ENCODE data around the gene CBX5. TPM values are rescaled to one million over a fixed set of nuclear protein-coding genes. Genes with fewer than 3 reads are reported as not detected.
"Not testable (repeated sequence)": the region's sequence is repeated elsewhere in the genome, so short reads cannot be mapped to it uniquely, and the experiment has no call there.

The CBX5 gene
- polyA plus RNA-seq, 1 donor (not counting 4 experiments of a cell fraction or from before 2014, with no cell fraction given) = 25.8 TPM

GRCh38 chr12:54285150-54286041 lies 5.5 kb upstream of the CBX5 start:
- peak overlapping the region; percentile 11 for H3K27ac ChIP-seq (ENCODE audit: control insufficient read depth, insufficient read depth, low read length)
- H3K4me3 ChIP-seq (ENCODE audit: control insufficient read depth in 2 of 3, extremely low read depth in 1 of 3, insufficient read depth in 2 of 3, low read depth in 1 of 3, low read length in 3 of 3) = peak overlapping the region in 2 of 3 experiments; percentile 21 to 39
- no peak overlapping the region for H2AFZ ChIP-seq (ENCODE audit: control insufficient read depth, low read length)
- peaks cover 36% of the 10 kb centered on the region for H4K20me1 ChIP-seq (ENCODE audit: control insufficient read depth, extremely low read depth, insufficient read depth, low read length)
- no peaks in the 10 kb centered on the region for H3K9me1 ChIP-seq (ENCODE audit: control insufficient read depth, extremely low read depth, insufficient read depth, low read length)
- no peak overlapping the region for H3K9ac ChIP-seq (ENCODE audit: control insufficient read depth, extremely low read depth, insufficient read depth, low read length)
- DNase-seq (ENCODE audit: low read depth, low spot score) = no peak
- no peaks in the 10 kb centered on the region for H3K27me3 ChIP-seq (ENCODE audit: control insufficient read depth, extremely low read depth, insufficient read depth, low read length)
- peaks cover 29% of the 10 kb centered on the region for H3K4me1 ChIP-seq (ENCODE audit: control insufficient read depth, extremely low read depth, insufficient read depth, low read length)
- dilution Hi-C loops (cut with MboI; ENCODE audit: extremely low pct_ligation_motif_present, low sequenced_read_pairs) = no loop called here
- H3K4me2 ChIP-seq (ENCODE audit: control insufficient read depth, extremely low read depth, insufficient read depth, low read depth, low read length) = peak overlapping the region; percentile 63
- no peaks in the 10 kb centered on the region for H3K9me3 ChIP-seq (ENCODE audit: control insufficient read depth, low read depth, low read length)
- FAIRE-seq = no peak
- TF ChIP-seq EZH2 (IDR thresholded peaks at IDR 0.05; ENCODE audit: low read length) = no peak
- peak in 1 of 3 experiments; percentile 20 for TF ChIP-seq CTCF (optimal IDR thresholded peaks at IDR 0.05 in 1 of 3, IDR thresholded peaks at IDR 0.05 in 1 of 3, conservative IDR thresholded peaks at IDR 0.05 in 1 of 3; ENCODE audit: extremely low read depth in 1 of 3, insufficient read depth in 2 of 3, low read length in 3 of 3)
- H3K36me3 ChIP-seq (ENCODE audit: control insufficient read depth in 2 of 2, extremely low read depth in 1 of 2, insufficient read depth in 2 of 2, low read length in 2 of 2) = peaks cover 19 to 58% of the 10 kb centered on the region in 2 experiments
- peaks cover 40% of the 10 kb centered on the region for H3K79me2 ChIP-seq (ENCODE audit: control insufficient read depth, insufficient read depth, low read length)

GRCh38 chr12:54284070-54284780 lies 4.3 kb upstream of the CBX5 start:
- Histone ChIP-seq H3K4me2 (ENCODE audit: control insufficient read depth, extremely low read depth, insufficient read depth, low read depth, low read length) (peak overlapping the region; percentile 98), H4K20me1 (ENCODE audit: control insufficient read depth, extremely low read depth, insufficient read depth, low read length) (peaks cover 36% of the 10 kb centered on the region), H3K79me2 (ENCODE audit: control insufficient read depth, insufficient read depth, low read length) (peaks cover 42% of the 10 kb centered on the region), H3K4me3 (ENCODE audit: control insufficient read depth in 2 of 3, extremely low read depth in 1 of 3, insufficient read depth in 2 of 3, low read depth in 1 of 3, low read length in 3 of 3) (peak overlapping the region; percentile 71 to 98 (median 89)), H3K9ac (ENCODE audit: control insufficient read depth, extremely low read depth, insufficient read depth, low read length) (peak overlapping the region; percentile 100), H3K4me1 (ENCODE audit: control insufficient read depth, extremely low read depth, insufficient read depth, low read length) (peaks cover 29% of the 10 kb centered on the region), H3K27ac (ENCODE audit: control insufficient read depth, insufficient read depth, low read length) (peak overlapping the region; percentile 100), H3K36me3 (ENCODE audit: control insufficient read depth in 2 of 2, extremely low read depth in 1 of 2, insufficient read depth in 2 of 2, low read length in 2 of 2) (peaks cover 19 to 58% of the 10 kb centered on the region in 2 experiments)
- H3K9me3 ChIP-seq (ENCODE audit: control insufficient read depth, low read depth, low read length); H3K9me1 ChIP-seq (ENCODE audit: control insufficient read depth, extremely low read depth, insufficient read depth, low read length); DNase-seq (ENCODE audit: low read depth, low spot score); dilution Hi-C loops (cut with MboI; ENCODE audit: extremely low pct_ligation_motif_present, low sequenced_read_pairs); H3K27me3 ChIP-seq (ENCODE audit: control insufficient read depth, extremely low read depth, insufficient read depth, low read length); H2AFZ ChIP-seq (ENCODE audit: control insufficient read depth, low read length); FAIRE-seq: not testable (repeated sequence)

All from keratinocyte (primary cell).